Measurements from ENCODE around the gene SUPT3H.

The SUPT3H gene

DNA sequence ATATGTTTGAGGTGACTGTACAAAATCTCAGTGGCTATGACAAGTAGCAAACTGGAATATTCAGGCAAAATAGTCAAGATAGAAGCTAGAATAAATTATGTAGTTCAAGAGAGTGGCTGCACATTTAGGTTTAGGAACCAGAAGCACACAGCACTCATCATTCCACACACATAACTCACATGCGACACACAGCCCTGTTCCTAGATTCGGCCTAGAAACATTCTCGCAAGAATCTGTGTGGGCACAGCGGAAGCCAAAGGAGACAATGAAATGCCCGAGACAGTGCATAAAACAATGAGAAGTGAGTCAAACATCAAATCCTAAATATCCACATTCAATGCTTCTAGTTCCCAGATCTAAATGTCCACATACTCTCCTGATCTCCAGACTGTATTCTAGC, 9.5 kb upstream of the SUPT3H start:
- no peak for DNase-seq

- DNase-seq = no peak
These were observed 8.8 kb upstream of the SUPT3H start for GRCh38 chr6:45386501-45386900.

GRCh38 chr6:45382391-45382790, 4.7 kb upstream of the SUPT3H start:
- DNase-seq = no peak

DNA sequence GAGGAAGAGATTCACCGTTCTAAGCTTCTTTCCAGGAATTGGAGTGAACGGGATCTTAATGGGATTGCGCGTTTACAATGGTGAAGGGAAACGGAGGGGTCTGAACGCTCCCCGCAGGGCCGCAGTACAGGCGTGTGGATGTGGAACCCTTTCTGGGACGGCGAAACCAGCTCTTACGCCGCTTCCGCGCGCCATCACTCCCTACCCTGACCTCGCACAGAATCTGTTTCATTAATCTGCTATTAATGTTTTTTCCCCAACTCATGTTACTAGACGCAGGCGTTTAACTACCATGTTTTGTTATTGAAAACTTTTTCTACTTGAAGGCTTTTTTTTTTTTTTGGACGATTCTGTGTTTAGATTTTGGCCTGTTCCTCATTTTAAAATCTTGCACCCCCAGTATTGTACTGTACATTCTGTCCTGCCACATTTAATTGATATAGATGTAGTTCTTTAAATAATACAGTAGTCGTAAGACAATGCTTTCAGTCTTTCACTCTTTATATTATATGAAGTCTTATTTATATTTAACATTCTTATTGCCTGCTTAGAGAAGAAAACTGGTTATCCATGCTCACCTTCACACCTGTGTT, 696 bp upstream of the SUPT3H start:
- DNase-seq = no peak

GRCh38 chr6:45377043-45377553, 636 bp downstream of the SUPT3H start:
- no peak for DNase-seq

DNA sequence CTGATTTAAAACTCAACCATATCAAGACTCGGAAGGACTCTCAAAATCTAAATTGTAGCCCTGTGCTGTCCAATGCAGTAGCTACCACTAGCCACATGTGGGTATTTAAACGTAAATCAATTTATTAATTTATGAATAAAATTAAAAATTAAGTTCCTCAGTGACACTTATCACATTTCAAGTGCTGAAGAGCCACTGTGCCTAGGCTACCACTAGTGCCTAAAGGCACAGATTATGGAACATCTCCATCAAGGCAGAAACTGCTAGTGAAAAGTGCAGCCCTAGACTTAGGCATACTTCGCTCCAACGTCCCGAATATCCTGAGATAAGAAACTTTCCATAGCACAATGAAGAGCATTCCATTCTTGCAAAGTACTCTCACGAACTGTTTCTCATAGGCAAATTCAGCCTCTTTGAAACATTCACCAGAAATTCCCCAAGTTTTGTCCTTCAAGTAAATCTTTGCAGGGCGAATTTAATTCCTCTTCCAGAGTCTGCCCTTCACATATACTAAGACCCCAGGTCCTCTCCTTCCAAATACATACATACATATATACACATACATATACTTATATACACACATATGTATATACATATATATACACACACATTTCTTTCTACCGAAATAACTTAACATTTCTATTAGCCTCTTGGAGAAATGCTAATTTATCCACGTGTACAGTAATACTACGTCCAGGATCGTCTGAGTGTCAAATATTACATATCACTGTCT, 1.3 kb downstream of the SUPT3H start:
- DNase-seq = no peak

GRCh38 chr6:45375449-45375848, 2.3 kb downstream of the SUPT3H start:
- no peak for DNase-seq

DNA sequence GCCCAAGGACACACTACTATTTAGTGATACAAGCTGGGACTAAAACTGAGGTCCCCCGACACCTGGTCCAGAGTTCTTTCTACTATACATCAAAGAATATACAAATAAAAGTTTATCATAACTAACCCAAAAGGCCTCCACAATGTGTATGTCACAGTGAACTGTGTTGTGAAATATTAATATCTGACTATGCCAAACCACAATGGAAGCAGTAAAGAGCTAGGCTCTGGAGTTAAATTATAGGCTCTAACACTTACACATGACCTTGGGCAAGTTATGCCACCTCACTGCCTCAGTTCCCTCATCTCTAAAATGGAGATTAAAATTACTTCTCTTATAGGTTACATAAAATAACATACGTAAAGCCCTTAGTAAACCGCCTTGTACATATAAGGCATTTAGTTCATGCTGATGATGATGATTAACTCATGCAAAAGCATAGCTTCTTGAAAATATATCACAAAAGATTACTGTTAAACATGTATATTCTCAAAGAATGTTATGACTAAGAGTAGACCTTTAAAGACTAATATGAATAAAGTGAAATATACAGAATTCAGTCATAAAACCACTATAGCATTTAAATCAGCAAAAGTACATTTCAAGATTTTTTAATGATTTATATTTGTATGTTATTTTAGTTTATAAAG, 5.7 kb downstream of the SUPT3H start:
- no peak for DNase-seq

DNA sequence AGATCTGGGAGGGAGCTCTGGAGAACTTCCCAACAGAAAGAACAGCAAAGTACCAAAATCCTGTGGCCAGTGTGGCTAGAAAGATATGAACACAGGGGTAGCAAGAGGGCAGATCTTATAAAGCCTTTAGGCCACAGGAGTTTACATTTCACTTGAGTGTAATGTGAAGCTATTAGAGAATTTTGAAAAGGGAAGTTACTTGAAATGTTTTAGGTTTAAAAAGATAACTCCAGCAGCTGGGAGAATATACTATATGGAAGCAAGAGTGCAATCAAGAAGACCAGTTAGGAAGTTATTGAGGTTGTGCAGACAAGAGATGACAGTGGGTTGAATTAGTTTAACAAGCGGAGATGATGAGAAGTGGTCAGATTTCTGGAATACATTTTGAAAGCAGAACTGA, 7.9 kb downstream of the SUPT3H start:
- no peak for DNase-seq

- DNase-seq = no peak
These were observed 9.7 kb downstream of the SUPT3H start for GRCh38 chr6:45367999-45368398.

- DNase-seq = no peak
These were observed 11.2 kb downstream of the SUPT3H start for GRCh38 chr6:45366534-45366933.

DNA sequence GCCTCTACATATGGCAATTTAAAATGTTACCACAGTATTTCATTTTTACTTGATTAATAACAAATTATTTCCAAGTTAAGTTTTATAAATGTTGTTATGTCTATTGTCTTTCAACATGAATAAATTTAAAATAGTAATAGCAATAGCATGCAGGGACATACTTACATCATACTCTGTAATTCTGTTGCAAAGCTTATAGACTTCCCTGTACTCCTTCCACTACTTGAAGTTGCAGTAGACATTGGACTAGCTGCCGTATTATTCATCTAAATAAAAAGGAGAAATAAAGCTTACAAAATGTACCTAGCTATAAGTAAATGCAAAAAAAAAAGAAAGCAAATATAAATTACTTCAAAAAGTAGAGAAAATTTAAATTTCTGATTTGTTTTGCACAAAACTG, 12.7 kb downstream of the SUPT3H start:
- DNase-seq = no peak

GRCh38 chr6:45364466-45364865, 13.3 kb downstream of the SUPT3H start:
- DNase-seq = no peak

DNA sequence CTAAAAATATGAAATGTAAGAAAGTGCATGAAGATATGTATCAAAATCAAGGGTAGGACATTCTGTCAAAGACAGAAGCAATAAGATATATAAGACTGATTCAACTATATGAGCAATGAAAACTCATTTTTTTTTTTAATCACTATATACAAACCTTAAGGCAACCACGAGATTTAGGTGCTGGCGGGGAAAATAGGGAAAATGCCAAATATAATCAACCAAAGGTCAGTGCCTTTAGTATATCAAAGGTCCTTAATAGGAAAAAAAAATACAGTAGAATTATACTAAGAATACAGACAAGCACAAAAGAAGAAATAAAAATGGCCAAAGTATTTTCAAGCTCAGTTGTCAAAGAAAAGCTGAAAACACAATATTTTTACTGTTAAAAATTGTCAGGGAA, 24.1 kb downstream of the SUPT3H start:
- no peak for DNase-seq

DNA sequence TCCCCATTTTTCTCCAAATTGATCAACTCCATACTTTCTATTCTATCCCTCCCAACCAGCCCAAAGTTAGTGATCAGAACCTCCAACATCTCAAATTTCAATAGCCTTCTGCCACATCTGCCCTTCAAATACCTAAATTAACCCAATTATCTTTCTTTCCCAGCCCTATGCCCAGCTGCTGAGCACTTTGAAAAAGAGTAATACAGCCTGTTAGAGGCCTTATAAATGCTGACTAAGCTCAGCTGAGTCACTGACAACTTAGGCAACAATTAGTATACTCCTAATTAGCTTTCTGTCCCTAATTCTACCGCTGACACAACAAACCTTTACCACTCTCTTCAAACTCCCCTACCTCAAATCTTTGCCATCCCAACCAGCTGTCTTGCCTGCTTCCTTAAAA, 26.1 kb downstream of the SUPT3H start:
- DNase-seq = no peak

DNA sequence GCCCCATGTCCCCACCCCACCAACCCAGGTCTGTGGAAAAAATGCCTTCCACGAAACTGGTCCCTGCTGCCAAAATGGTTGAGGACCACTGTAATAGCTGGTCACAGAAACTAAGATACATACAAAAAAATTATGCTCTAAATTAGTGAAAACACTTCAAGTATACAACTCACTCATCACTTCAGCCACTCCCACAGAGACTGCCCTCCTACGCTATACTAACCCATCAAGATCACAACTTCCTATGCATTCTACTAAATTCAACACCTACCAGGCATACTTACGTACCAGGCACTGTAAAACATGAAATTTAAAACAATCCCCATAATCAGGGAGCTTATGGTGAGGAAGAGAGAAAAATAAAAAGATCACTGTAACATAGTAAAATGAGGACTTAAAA, 26.7 kb downstream of the SUPT3H start:
- DNase-seq = no peak

DNA sequence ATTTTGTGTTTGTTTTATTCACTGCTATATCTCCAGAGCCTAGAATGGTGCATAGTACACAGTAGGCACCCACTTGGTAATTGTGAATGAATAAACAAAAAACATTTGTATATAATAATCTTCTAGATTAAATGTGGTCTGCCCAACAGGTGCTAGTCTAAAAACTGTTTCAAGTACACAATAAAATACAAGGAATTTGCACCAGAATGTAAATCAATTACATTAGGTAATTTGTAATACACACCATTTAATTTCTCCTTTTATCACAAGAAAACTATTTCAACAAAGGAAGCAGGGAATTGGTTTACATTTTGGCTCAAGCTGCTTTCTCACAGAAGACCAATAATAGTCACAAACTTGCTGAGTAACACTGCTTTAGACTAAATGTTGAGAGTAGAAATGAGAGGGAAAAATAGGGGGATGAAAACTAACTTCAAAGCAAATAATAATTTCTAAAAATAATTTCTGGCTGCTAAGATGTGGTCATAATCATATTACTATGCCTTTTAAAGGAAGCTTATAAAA, 27.5 kb downstream of the SUPT3H start:
- DNase-seq = no peak

DNA sequence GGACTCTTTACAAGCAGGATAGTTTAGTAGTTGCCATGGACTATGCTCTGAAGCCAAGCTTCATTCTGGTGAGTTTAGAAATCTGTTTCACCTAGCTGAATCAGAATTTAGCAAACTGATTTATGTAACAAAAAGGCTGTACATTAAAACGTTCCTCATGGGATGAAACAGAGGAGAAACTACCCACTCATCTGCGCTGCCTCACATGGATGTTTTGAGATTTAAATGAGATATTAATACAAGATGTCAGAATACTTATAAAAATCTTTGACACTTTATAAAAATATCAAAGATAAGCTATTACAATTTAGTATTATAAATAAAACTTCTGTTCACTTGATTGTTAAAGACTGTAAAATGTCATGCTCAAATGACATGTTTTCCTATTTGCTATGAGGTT, 32.8 kb downstream of the SUPT3H start:
- DNase-seq = no peak

DNA sequence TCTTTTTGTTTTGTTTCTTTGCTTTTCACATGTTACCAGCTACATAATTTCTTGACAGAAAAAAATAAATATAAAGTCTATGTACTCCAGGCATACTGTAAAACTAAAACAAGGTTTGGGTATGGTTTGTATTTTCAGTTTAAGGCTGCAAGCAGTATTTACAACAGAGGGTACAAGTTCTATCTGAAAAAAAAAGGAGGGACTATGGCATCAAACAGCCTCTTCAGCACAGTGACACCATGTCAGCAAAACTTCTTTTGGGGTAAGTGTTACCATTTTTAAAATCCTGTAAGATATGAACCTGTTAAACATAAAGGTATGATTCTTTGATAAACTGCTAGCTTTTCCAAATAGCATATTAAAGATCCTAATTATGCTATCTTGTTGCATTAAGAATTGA, 49.2 kb downstream of the SUPT3H start:
- no peak for DNase-seq

DNA sequence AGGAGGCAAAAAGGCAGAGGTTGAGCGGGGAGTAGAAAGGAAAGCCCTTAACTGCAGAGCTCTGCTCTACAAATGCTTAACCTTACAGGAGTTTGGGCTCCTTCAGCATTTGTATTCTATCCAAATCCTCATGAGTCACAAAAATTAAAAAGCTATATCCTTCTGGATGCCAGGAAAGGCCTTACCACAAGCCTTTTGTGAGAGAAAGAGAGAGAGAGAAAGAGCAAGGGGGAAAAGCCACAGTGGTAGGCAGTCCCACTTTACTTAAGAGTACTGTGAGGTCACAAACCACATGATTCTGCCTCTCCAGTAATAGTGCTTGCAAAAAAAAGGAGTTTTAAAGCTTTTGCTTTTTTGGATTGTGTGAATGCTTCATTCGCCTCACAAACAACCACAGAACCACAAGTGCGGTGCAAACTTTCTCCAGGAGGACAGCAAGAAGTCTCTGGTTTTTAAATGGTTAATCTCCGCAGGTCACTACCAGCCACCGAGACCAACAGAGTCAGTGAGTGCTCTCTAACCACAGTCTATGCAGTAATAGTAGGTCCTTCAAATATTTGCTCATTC, 49.7 kb downstream of the SUPT3H start, which contains the start of gene RUNX2:
Gene RUNX2 (plus strand): TSS at position 375 of the 567 bp plus-strand sequence. CDS start 397 bp downstream, outside the sequence.
- no peak for DNase-seq

DNA sequence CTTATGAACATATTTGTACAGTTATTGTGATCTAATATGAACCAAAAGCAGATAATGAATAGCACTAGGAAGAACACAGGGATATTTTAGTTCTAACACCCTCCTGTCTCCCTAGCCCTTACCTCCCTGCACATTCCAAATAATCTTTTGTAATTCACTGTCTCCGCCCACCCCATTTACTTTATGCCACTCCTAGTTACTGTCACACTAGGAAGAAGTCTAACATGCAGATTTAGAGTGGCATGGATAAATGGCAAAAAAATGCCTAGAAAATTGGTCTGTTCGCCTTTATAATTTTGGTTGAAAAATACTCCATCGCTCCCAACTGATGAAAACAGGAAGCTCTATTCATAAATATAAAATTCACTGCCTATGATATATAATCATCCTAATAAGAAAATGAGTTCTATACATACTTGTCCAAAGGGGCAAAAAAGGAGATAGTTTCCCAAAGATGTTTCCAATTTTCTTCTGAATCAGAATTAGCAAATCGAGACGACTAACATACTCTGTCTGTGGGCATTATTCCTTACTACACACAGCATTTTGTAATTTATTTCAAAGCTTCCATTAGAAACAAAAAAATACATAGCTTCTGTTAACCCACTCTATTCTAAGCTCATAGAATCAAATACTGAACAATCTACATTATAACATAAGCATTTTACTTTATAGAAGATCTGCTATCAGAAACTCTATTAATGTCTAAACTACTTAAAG, 50.9 kb downstream of the SUPT3H start:
- DNase-seq = no peak

- DNase-seq = peak; percentile 8
These were observed 54.0 kb downstream of the SUPT3H start for GRCh38 chr6:45323656-45324224.

Data from CD4-positive, alpha-beta T cell treated with Interleukin-12 subunit alpha and Interleukin-12 subunit beta, for 1 hour (primary cell).